ENCODE results near the gene FBXO3. TPM values are rescaled to one million over a fixed set of nuclear protein-coding genes. Genes with fewer than 3 reads are reported as not detected.

The FBXO3 gene
- total and polyA plus RNA-seq, 4 donors = 13.6 to 46.4 (median 23.4) TPM

GRCh38 chr11:33766085-33766484, 8.2 kb downstream of the FBXO3 start:
- ATAC-seq (ENCODE audit: insufficient read depth, low FRiP score) (no peak), DNase-seq (no peak)
- peaks cover 0 to 2% (median 0%) of the 10 kb centered on the region in 5 donors for H3K4me1 ChIP-seq (ENCODE audit: control insufficient read depth in 5 of 5, insufficient read depth in 5 of 5, low read length in 5 of 5)
- H3K9me3 ChIP-seq (ENCODE audit: control insufficient read depth in 4 of 4, insufficient read depth in 3 of 4, low read length in 3 of 4) = no peaks in the 10 kb centered on the region
- H3K36me3 ChIP-seq (ENCODE audit: control insufficient read depth in 4 of 4, insufficient read depth in 4 of 4, low read length in 4 of 4) = peaks cover 14 to 34% (median 22%) of the 10 kb centered on the region in 4 donors
- H3K27me3 ChIP-seq (ENCODE audit: control insufficient read depth in 3 of 3, insufficient read depth in 3 of 3, low read length in 2 of 3) = no peaks in the 10 kb centered on the region
- H3K9ac ChIP-seq (ENCODE audit: insufficient read depth in 1 of 2, low read length in 2 of 2) = no peak overlapping the region
- TF ChIP-seq, protein P1, sequence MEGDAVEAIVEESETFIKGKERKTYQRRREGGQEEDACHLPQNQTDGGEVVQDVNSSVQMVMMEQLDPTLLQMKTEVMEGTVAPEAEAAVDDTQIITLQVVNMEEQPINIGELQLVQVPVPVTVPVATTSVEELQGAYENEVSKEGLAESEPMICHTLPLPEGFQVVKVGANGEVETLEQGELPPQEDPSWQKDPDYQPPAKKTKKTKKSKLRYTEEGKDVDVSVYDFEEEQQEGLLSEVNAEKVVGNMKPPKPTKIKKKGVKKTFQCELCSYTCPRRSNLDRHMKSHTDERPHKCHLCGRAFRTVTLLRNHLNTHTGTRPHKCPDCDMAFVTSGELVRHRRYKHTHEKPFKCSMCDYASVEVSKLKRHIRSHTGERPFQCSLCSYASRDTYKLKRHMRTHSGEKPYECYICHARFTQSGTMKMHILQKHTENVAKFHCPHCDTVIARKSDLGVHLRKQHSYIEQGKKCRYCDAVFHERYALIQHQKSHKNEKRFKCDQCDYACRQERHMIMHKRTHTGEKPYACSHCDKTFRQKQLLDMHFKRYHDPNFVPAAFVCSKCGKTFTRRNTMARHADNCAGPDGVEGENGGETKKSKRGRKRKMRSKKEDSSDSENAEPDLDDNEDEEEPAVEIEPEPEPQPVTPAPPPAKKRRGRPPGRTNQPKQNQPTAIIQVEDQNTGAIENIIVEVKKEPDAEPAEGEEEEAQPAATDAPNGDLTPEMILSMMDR (IDR thresholded peaks at IDR 0.05; ENCODE audit: control extremely low read depth, extremely low read depth) = no peak
- H3K4me3 ChIP-seq = no peak overlapping the region
- no peak overlapping the region for H3K27ac ChIP-seq (ENCODE audit: low read depth in 1 of 2, low read length in 1 of 2)
- 94 to 97% methylated on average over 2 of the region's 2 CpGs for WGBS, 2 donors

GRCh38 chr11:33761471-33761870, 12.8 kb downstream of the FBXO3 start:
- no peak for DNase-seq
- no peak overlapping the region for H3K27ac ChIP-seq (ENCODE audit: low read depth in 1 of 2, low read length in 1 of 2)
- H3K9me3 ChIP-seq (ENCODE audit: control insufficient read depth in 4 of 4, insufficient read depth in 3 of 4, low read length in 3 of 4) = no peaks in the 10 kb centered on the region
- H3K9ac ChIP-seq (ENCODE audit: insufficient read depth in 1 of 2, low read length in 2 of 2) = no peak overlapping the region
- TF ChIP-seq, protein P1 (IDR thresholded peaks at IDR 0.05; ENCODE audit: control extremely low read depth, extremely low read depth) = no peak
- no peaks in the 10 kb centered on the region for H3K4me1 ChIP-seq (ENCODE audit: control insufficient read depth in 5 of 5, insufficient read depth in 5 of 5, low read length in 5 of 5)
- H3K4me3 ChIP-seq = no peak overlapping the region
- H3K27me3 ChIP-seq (ENCODE audit: control insufficient read depth in 3 of 3, insufficient read depth in 3 of 3, low read length in 2 of 3) = no peaks in the 10 kb centered on the region
- WGBS, 2 donors = 91 to 96% methylated on average over 2 of the region's 2 CpGs
- no peak for ATAC-seq (ENCODE audit: insufficient read depth, low FRiP score)
- H3K36me3 ChIP-seq (ENCODE audit: control insufficient read depth in 4 of 4, insufficient read depth in 4 of 4, low read length in 4 of 4) = peaks cover 8 to 51% (median 39%) of the 10 kb centered on the region in 4 donors

DNA sequence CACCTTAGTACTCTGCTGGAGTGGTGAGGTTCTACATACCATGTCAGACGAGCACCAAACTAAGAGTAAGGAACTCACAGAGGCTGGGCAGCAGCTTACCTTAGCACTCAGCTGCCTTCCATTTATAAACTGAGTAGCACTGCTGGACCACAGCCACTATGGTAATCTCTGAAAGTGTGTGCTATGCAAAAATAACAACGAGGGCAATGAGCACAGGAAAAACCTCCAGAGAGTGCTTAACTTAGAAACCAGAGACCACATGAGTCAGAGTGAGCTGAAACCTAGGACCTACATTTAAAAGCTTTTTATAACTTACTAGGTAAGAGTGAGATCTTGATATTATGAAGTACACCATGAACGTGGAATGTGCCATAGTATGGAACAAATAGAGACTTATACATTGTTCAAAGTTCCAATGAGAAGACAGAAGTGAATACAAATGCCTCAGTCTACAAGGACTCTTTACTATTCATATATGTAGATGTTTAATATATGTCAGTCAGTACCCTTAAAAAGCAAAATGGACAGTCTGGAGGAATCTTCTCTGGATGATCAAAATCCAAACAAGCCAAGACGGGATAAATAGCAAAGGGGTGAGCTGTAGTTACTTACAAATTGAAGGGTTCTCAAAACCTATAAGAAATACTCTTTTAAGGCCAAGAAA, 20.9 kb downstream of the FBXO3 start:
- TF ChIP-seq, protein P1 (IDR thresholded peaks at IDR 0.05; ENCODE audit: control extremely low read depth, extremely low read depth) = no peak
- DNase-seq (no peak), ATAC-seq (ENCODE audit: insufficient read depth, low FRiP score) (no peak)
- 49 to 54% methylated on average over 4 of the region's 4 CpGs for WGBS, 2 donors
- peak overlapping the region in 1 of 2 donors; percentile 84 for H3K27ac ChIP-seq (ENCODE audit: low read depth in 1 of 2, low read length in 1 of 2)
- no peaks in the 10 kb centered on the region for H3K27me3 ChIP-seq (ENCODE audit: control insufficient read depth in 3 of 3, insufficient read depth in 3 of 3, low read length in 2 of 3)
- no peak overlapping the region for H3K9ac ChIP-seq (ENCODE audit: insufficient read depth in 1 of 2, low read length in 2 of 2)
- H3K9me3 ChIP-seq (ENCODE audit: control insufficient read depth in 4 of 4, insufficient read depth in 3 of 4, low read length in 3 of 4) = no peaks in the 10 kb centered on the region
- H3K36me3 ChIP-seq (ENCODE audit: control insufficient read depth in 4 of 4, insufficient read depth in 4 of 4, low read length in 4 of 4) = peaks cover 11 to 32% (median 21%) of the 10 kb centered on the region in 4 donors
- no peak overlapping the region for H3K4me3 ChIP-seq
- H3K4me1 ChIP-seq (ENCODE audit: control insufficient read depth in 5 of 5, insufficient read depth in 5 of 5, low read length in 5 of 5) = peaks cover 0 to 6% (median 0%) of the 10 kb centered on the region in 5 donors

Measured in lung (tissue), 12 donors.